ENCODE measurements around the gene ZBTB2.
"Not testable (repeated sequence)": the region's sequence is repeated elsewhere in the genome, so short reads cannot be mapped to it uniquely, and the experiment has no call there.

Gene ZBTB2

GRCh38 chr6:151402228-151402627 lies 10.9 kb upstream of the ZBTB2 start:
- DNase-seq (ENCODE audit: low read depth, low spot score) = no peak

- no peak for DNase-seq (ENCODE audit: low read depth, low spot score)
These were observed 9.1 kb upstream of the ZBTB2 start for GRCh38 chr6:151400473-151400872.

DNA sequence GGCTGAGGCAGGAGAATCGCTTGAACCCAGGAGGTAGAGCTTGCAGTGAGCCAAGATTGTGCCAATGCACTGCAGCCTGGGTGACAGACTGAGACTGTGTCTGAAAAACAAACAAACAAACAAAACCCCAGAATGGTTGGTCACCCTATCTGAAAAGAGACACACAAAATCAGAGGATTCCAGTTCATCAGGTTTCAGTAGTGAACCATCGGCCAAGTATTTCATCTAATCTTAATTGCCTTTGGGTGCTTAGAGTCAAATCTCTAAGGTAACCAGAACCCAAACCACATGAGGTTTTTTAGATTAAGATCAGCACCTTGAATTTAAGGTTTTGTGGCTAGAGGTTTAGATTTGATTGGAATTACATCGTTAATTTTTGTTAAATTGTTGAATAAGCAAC lies 8.3 kb upstream of the ZBTB2 start:
- DNase-seq (ENCODE audit: low read depth, low spot score) = peak; percentile 23

- no peak for DNase-seq (ENCODE audit: low read depth, low spot score)
These were observed 2.1 kb upstream of the ZBTB2 start for GRCh38 chr6:151393410-151393809.

DNA sequence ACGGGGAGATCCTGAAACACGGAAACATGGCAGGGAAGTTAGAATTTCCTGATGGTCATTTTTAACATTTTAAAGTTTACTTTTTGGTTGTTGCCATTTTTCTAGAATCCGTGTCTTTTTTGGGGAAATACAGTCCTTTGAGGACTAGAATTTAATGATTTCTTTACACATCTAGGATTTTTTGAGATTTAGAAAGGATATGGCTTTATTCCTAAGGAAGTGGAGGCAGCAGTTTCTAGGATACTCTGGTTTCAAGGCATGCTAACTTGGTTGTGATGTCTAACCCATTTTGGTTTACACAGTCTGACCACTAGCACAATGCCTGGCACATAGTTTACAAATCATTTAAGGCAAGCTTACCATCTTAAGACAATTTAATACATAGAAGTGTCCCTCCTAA lies 1.1 kb upstream of the ZBTB2 start:
- DNase-seq (ENCODE audit: low read depth, low spot score) = no peak

GRCh38 chr6:151390851-151391470 lies 398 bp downstream of the ZBTB2 start:
- DNase-seq (ENCODE audit: low read depth, low spot score) = peak; percentile 66

- peak; percentile 99 for DNase-seq (ENCODE audit: low read depth, low spot score)
These were observed 996 bp downstream of the ZBTB2 start for GRCh38 chr6:151390276-151390850.

GRCh38 chr6:151389618-151390275 lies 1.6 kb downstream of the ZBTB2 start:
- DNase-seq (ENCODE audit: low read depth, low spot score) = peak; percentile 88

- no peak for DNase-seq (ENCODE audit: low read depth, low spot score)
These were observed 2.3 kb downstream of the ZBTB2 start for GRCh38 chr6:151388997-151389617.

- DNase-seq (ENCODE audit: low read depth, low spot score) = no peak
These were observed 3.1 kb downstream of the ZBTB2 start for GRCh38 chr6:151388236-151388635.

GRCh38 chr6:151387175-151387970 lies 4.0 kb downstream of the ZBTB2 start:
- DNase-seq (ENCODE audit: low read depth, low spot score) = no peak

DNA sequence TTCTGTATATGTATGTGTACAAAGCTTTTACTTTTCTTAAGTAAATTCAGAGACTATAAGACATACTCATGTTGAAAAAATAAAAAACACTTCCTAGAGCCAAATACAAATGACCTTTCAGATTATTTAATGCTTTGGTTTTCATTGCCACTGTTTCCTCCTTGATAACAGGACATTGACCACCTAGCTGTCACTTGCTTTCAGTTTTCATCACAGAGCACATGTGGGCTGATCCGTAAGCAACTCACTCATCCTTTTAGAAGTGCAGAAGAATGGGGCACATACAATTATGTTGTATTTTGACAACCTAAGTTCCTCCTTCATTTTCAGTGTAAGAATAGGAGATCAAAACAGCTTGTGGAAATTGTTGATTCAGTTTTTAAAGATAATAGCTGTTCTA lies 6.2 kb downstream of the ZBTB2 start:
- no peak for DNase-seq (ENCODE audit: low read depth, low spot score)

DNA sequence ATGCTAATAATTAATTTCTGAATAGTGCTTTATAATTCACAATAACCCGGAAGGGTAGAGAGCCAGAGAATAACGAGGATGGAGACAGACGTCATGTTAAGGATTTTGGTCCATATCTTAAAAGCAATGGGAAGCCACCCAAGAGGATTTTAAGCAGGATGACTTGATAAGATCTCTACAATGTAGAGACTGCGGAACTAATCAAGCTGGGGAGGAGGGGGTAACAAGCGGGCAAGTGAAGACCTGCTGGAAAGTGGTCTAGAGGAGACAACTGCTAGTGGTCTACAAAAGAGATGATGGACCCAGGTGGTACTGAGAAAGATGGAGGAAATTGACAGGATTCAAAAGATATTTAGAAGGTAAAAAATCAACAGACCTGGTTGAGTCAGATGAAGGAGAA lies 7.2 kb downstream of the ZBTB2 start:
- no peak for DNase-seq (ENCODE audit: low read depth, low spot score)

GRCh38 chr6:151382631-151383030 lies 8.7 kb downstream of the ZBTB2 start:
- not testable (repeated sequence) for DNase-seq (ENCODE audit: low read depth, low spot score)

DNA sequence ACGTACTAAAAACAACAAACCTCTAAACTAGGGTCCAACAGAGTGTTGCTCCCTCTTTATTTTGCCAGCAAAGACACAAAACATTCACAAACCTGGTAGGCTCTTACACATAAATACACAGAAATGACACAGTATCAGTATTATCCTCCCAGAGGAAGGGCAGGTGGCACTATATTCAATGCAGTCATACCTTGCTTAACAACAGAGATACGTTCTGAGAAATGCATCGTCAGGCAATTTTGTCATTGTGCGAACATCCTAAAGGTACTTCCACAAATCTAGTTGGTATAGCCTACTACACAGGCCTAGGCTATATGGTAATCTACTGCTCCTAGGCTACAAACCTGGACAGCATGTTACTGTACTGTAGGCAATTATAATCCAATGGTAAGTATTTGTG lies 9.6 kb downstream of the ZBTB2 start:
- no peak for DNase-seq (ENCODE audit: low read depth, low spot score)

- no peak for DNase-seq (ENCODE audit: low read depth, low spot score)
These were observed 10.5 kb downstream of the ZBTB2 start for GRCh38 chr6:151380848-151381205.

DNA sequence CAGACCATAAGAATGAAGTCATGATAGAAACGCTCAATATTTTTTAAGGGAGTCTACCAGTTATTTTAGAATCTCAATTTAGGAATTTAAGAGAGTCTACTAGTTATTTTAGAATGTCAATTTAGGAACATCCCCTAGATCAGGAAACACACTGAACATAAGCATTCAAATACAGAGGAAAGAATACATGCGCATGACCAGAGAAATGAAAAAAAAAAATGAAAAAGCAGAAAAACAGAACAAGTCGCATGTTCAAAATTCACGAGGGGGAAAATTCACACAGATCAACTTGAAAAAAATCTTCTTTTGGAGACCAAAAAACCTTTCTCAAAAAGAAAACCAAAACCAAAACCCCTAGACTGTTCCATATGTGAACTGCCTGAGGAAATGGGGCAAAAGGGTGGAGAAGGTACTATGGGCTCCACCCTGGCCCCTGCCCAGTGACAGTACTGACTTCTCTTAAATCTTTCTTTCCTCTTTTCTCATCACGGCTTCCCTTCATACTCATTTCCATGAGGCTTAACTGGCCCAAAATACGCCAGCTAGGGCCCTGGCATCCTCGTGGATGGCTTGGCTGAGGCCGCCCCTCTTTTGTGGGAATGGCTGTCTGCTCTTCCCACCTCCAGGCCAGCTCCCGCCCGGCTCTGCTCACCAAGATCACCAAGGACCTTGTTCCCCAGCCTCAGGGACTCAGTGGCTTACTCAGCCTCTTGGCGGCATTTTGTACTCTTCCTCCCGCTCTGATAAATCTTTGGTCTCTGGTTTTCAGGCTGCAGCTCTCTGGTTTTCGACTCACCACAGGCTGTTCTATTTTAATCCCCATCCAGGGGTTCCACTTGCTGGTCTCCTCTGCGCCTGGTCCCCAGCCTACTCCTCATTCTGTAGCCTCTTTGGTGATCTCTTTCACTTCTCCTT lies 11.2 kb downstream of the ZBTB2 start:
- DNase-seq (ENCODE audit: low read depth, low spot score) = peak; percentile 23

DNA sequence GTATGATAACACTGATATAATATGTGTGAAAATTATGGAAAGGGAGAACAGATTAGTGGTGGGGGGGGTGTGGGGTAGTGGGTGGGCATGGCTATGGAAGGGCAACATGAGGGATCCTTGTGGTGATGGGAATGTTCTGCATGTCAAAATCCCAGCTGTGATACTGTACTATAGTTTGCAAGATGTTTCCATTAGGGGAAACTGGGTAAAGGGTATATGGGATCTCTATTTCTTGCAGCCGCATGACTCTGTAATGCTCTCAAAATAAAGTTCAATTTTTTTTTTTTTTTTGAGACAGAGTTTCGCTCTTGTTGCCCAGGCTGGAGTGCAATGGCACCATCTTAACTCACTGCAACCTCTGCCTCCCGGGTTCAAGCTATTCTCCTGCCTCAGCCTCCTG lies 14.3 kb downstream of the ZBTB2 start:
- no peak for DNase-seq (ENCODE audit: low read depth, low spot score)

DNA sequence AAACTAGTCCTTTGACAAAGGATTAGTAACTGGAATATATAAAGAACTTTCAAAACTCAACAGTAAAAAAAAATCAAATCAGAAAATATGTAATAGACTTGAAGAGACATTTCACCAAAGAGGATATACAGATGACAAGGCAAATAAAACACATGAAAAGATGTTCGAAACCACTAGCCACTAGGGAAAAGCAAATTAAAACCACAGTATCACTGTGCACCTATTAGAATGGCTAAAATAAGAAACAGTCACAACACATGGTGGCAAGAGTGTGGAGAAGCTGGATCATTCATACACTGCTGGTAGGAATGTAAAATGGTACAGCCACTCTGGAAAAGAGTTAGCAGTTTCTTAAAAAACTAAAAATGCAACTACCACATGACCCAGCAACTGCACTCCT lies 14.9 kb downstream of the ZBTB2 start:
- no peak for DNase-seq (ENCODE audit: low read depth, low spot score)

GRCh38 chr6:151375833-151376232 lies 15.5 kb downstream of the ZBTB2 start:
- no peak for DNase-seq (ENCODE audit: low read depth, low spot score)
